SU-DHL-6 (cell line): ENCODE data around the gene CCDC137.

Experiments used
- H2AFZ ChIP-seq: fragments of 200-600 bp; sonication (generic); 2 replicates; pipeline ENCODE4 v1.6.1; 2014; ENCODE audit warnings: low read depth, mild to moderate bottlenecking, moderate library complexity, mixed read lengths, antibody characterized with exemption, low read length; ENCODE audit not compliant: severe bottlenecking
- H3F3A ChIP-seq: fragments of 200-600 bp; shearing (Covaris generic); 2 replicates; pipeline ENCODE4 v1.6.0; 2016; ENCODE audit warnings: antibody characterized with exemption, mild to moderate bottlenecking; ENCODE audit not compliant: insufficient read depth
- H3K27ac ChIP-seq: fragments of 200-600 bp; sonication (generic); 2 replicates; pipeline ENCODE4 v1.5.1; 2016; ENCODE audit warnings: low read depth, mild to moderate bottlenecking, low read length, moderate library complexity, mixed read lengths
- H3K27me3 ChIP-seq: fragments of 200-600 bp; sonication (generic), shearing (Covaris generic); 2 replicates; pipeline ENCODE4 v1.6.0; 2014; ENCODE audit warnings: mild to moderate bottlenecking, low read length
- H3K36me3 ChIP-seq: fragments of 200-600 bp; sonication (generic); 2 replicates; pipeline ENCODE4 v1.6.1; 2014; ENCODE audit warnings: mild to moderate bottlenecking, low read length, mixed read lengths
- H3K4me2 ChIP-seq: fragments of 300-600, 200-600 bp; shearing (Covaris generic), sonication (generic); 2 replicates; pipeline ENCODE4 v1.6.0; 2014; ENCODE audit warnings: low read length, low read depth, mild to moderate bottlenecking; ENCODE audit not compliant: poor library complexity, severe bottlenecking
- H3K4me3 ChIP-seq: fragments of 200-600 bp; sonication (generic); 2 replicates; pipeline ENCODE4 v1.5.1; 2014; ENCODE audit warnings: antibody characterized with exemption, low read length, mild to moderate bottlenecking, mixed read lengths; ENCODE audit not compliant: insufficient read depth, poor library complexity, severe bottlenecking
- H3K79me2 ChIP-seq: fragments of 200-600 bp; sonication (generic); 2 replicates; pipeline ENCODE4 v1.6.1; 2014; ENCODE audit warnings: mild to moderate bottlenecking, low read length, moderate library complexity; ENCODE audit not compliant: insufficient read depth
- H3K9ac ChIP-seq: fragments of 200-600 bp; sonication (generic); 2 replicates; pipeline ENCODE4 v1.7.0; 2014; ENCODE audit warnings: mild to moderate bottlenecking, low read length
- H3K9me2 ChIP-seq: fragments of 200-600 bp; sonication (generic); replicated peaks from 2 replicates; pipeline ENCODE4 v1.6.1; 2014; ENCODE audit warnings: low read length; ENCODE audit not compliant: insufficient read depth
- H3K9me3 ChIP-seq: fragments of 200-600 bp; sonication (generic); 2 replicates; pipeline ENCODE4 v1.6.1; 2014; ENCODE audit warnings: low read length, mixed read lengths; ENCODE audit not compliant: insufficient read depth
- H4K20me1 ChIP-seq: fragments of 200-600 bp; sonication (generic); 2 replicates; pipeline ENCODE4 v1.6.1; 2014; ENCODE audit warnings: low read depth, mild to moderate bottlenecking, antibody characterized with exemption, low read length, moderate library complexity, mixed read lengths
- EZH2phosphoT487 ChIP-seq: fragments of 200-600 bp; sonication (generic), shearing (Covaris generic); conservative IDR thresholded peaks from 2 replicates; pipeline ENCODE4 v1.6.1; 2018; ENCODE audit warnings: mild to moderate bottlenecking, antibody characterized with exemption, low read length, moderate library complexity, mixed read lengths
- TF ChIP-seq, protein P1 (sequence below): fragments of 200-600 bp; sonication (generic); IDR thresholded peaks from one replicate; pipeline ENCODE4 v1.5.1; 2017; ENCODE audit warnings: antibody characterized with exemption, mild to moderate bottlenecking, low read length, moderate library complexity; ENCODE audit not compliant: insufficient read depth, poor library complexity, severe bottlenecking

Gene CCDC137

GRCh38 chr17:81666092-81666341, 520 bp upstream of the CCDC137 start:
- H3K4me3 ChIP-seq: peak overlapping the region; percentile 76
- peaks cover 27% of the 10 kb centered on the region for H3K79me2 ChIP-seq
- 0 out of 2 replicates have a peak, but pooled peaks cover 8% of the 10 kb centered on the region for H3F3A ChIP-seq
- H3K9me2 ChIP-seq: no peaks in the 10 kb centered on the region
- peak overlapping the region; percentile 86 for H3K4me2 ChIP-seq
- no peak overlapping the region for H2AFZ ChIP-seq
- peak overlapping the region; percentile 94 for H3K9ac ChIP-seq
- H4K20me1 ChIP-seq: no peaks in the 10 kb centered on the region
- H3K9me3 ChIP-seq: no peaks in the 10 kb centered on the region
- no peaks in the 10 kb centered on the region for H3K27me3 ChIP-seq
- no peak for TF ChIP-seq EZH2phosphoT487
- TF ChIP-seq, protein P1, sequence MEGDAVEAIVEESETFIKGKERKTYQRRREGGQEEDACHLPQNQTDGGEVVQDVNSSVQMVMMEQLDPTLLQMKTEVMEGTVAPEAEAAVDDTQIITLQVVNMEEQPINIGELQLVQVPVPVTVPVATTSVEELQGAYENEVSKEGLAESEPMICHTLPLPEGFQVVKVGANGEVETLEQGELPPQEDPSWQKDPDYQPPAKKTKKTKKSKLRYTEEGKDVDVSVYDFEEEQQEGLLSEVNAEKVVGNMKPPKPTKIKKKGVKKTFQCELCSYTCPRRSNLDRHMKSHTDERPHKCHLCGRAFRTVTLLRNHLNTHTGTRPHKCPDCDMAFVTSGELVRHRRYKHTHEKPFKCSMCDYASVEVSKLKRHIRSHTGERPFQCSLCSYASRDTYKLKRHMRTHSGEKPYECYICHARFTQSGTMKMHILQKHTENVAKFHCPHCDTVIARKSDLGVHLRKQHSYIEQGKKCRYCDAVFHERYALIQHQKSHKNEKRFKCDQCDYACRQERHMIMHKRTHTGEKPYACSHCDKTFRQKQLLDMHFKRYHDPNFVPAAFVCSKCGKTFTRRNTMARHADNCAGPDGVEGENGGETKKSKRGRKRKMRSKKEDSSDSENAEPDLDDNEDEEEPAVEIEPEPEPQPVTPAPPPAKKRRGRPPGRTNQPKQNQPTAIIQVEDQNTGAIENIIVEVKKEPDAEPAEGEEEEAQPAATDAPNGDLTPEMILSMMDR: no peak
- peak overlapping the region; percentile 63 for H3K27ac ChIP-seq
- H3K36me3 ChIP-seq: peaks cover 6% of the 10 kb centered on the region; the same call in 1 of the 2 replicates

- peak overlapping the region; percentile 94 for H3K9ac ChIP-seq
- H3K9me2 ChIP-seq: no peaks in the 10 kb centered on the region
- TF ChIP-seq, protein P1: peak; percentile 15
- TF ChIP-seq EZH2phosphoT487: no peak
- peak overlapping the region; percentile 95 for H3K4me2 ChIP-seq
- H3K27me3 ChIP-seq: no peaks in the 10 kb centered on the region
- H3K27ac ChIP-seq: no peak overlapping the region
- peaks cover 27% of the 10 kb centered on the region for H3K79me2 ChIP-seq
- H3K36me3 ChIP-seq: peaks cover 6% of the 10 kb centered on the region; the same call in 1 of the 2 replicates
- 0 out of 2 replicates have a peak, but pooled peaks cover 4% of the 10 kb centered on the region for H3F3A ChIP-seq
- H2AFZ ChIP-seq: no peak overlapping the region
- no peaks in the 10 kb centered on the region for H3K9me3 ChIP-seq
- peak overlapping the region; percentile 39 for H3K4me3 ChIP-seq
- H4K20me1 ChIP-seq: no peaks in the 10 kb centered on the region
Measured at GRCh38 chr17:81667754-81668153, 1.2 kb downstream of the CCDC137 start.

GRCh38 chr17:81672504-81672903, 6.0 kb downstream of the CCDC137 start:
- peaks cover 14% of the 10 kb centered on the region for H3K79me2 ChIP-seq
- TF ChIP-seq, protein P1: no peak
- TF ChIP-seq EZH2phosphoT487: no peak
- no peaks in the 10 kb centered on the region for H3K27me3 ChIP-seq
- no peaks in the 10 kb centered on the region for H3K9me3 ChIP-seq
- H3F3A ChIP-seq: no peaks in the 10 kb centered on the region
- no peak overlapping the region for H3K27ac ChIP-seq
- H3K4me2 ChIP-seq: no peak overlapping the region
- no peak overlapping the region for H3K4me3 ChIP-seq
- H3K9ac ChIP-seq: no peak overlapping the region
- H2AFZ ChIP-seq: no peak overlapping the region
- peaks cover 6% of the 10 kb centered on the region; the same call in 1 of the 2 replicates for H3K36me3 ChIP-seq
- H4K20me1 ChIP-seq: no peaks in the 10 kb centered on the region
- no peaks in the 10 kb centered on the region for H3K9me2 ChIP-seq

GRCh38 chr17:81672954-81673353, 6.4 kb downstream of the CCDC137 start:
- no peak overlapping the region for H3K4me3 ChIP-seq
- no peaks in the 10 kb centered on the region for H3K27me3 ChIP-seq
- H3K4me2 ChIP-seq: no peak overlapping the region
- no peaks in the 10 kb centered on the region for H3K9me2 ChIP-seq
- no peaks in the 10 kb centered on the region for H4K20me1 ChIP-seq
- H3K36me3 ChIP-seq: peaks cover 6% of the 10 kb centered on the region; the same call in 1 of the 2 replicates
- H3K79me2 ChIP-seq: peaks cover 9% of the 10 kb centered on the region; the same call in 1 of the 2 replicates
- no peak overlapping the region for H3K27ac ChIP-seq
- no peak overlapping the region for H3K9ac ChIP-seq
- no peak overlapping the region for H2AFZ ChIP-seq
- no peaks in the 10 kb centered on the region for H3K9me3 ChIP-seq
- no peak for TF ChIP-seq EZH2phosphoT487
- TF ChIP-seq, protein P1: no peak
- H3F3A ChIP-seq: no peaks in the 10 kb centered on the region; the same call in 1 of the 2 replicates
